ENCODE measurements around the gene MTCH1. TPM values are rescaled to one million over a fixed set of nuclear protein-coding genes. Genes with fewer than 3 reads are reported as not detected.

The MTCH1 gene
- total RNA-seq, 1 experiment from 2014 or later, result 161 TPM

DNA sequence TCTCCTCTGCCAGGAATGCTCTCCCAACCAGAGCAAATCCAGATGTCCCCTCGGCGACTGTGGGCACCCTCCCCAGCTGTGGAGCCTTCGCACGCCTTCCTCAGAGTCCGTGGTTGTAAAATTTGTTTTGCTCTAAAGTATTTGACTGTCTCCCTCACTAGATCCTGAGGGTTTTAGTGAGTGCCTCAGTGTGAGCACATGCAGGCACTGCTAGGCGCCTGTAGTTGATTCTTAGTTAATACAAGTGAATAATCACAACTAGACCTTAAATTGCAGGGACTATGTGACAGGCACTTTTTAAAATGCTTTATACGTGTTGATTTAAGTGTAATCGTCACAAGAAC is 680 bp upstream of the MTCH1 start:
- no peaks in the 10 kb centered on the region; a peak in 1 of 4 replicates for H3K36me3 ChIP-seq (ENCODE audit: control insufficient read depth in 1 of 2, insufficient read depth in 2 of 2, low read length in 2 of 2)
- peaks cover 11% of the 10 kb centered on the region; the same call in 1 of the 2 replicates for H4K20me1 ChIP-seq (ENCODE audit: insufficient read depth)
- H3K27me3 ChIP-seq (ENCODE audit: insufficient read depth, low read length), result no peaks in the 10 kb centered on the region
- CTCF ChIA-PET, result interaction anchor here (1.5 kb wide), 1 partner anchor 31 kb away, joined by 7 read pairs; no protein-coding TSS in a partner anchor
- H3K4me3 ChIP-seq (replicated peaks in 1 of 2; ENCODE audit: low read depth in 1 of 2, low read length in 2 of 2), result peak overlapping the region; percentile 98
- POLR2A ChIA-PET, result interaction anchor here (1.1 kb wide), 1 partner anchor 20 kb away, joined by 3 read pairs; no protein-coding TSS in a partner anchor
- H3K4me2 ChIP-seq (ENCODE audit: low read length), result peak overlapping the region; percentile 97
- no peak for DNase-seq (ENCODE audit: low read depth, low spot score)
- no TSS peak for BruUV-seq (replicated peaks)
- H3K9me3 ChIP-seq (ENCODE audit: control insufficient read depth in 1 of 2, insufficient read depth in 1 of 2, low read depth in 1 of 2, low read length in 2 of 2), result no peaks in the 10 kb centered on the region
- no peak for ATAC-seq
- peaks cover 7 to 28% of the 10 kb centered on the region in 2 experiments; a peak in 3 of 4 replicates for H3K4me1 ChIP-seq (ENCODE audit: control insufficient read depth in 1 of 2, insufficient read depth in 2 of 2, low read length in 2 of 2)
- RAD21 ChIA-PET (ENCODE audit: low non-redundant PET in 1 of 2, low total read pairs in 2 of 2, uncharacterized antibody in 2 of 2, unreplicated experiment in 2 of 2), result interaction anchor here in 1 of 2 experiments (1.3 kb wide), 1 partner anchor 32 kb away, joined by 4 read pairs; no protein-coding TSS in a partner anchor
- H2AFZ ChIP-seq (ENCODE audit: low read depth, low read length, poor library complexity, severe bottlenecking), result no peak overlapping the region
- H3K9ac ChIP-seq (ENCODE audit: low read length), result peak overlapping the region; percentile 99
- H3K27ac ChIP-seq (ENCODE audit: low read depth, low read length), result peak overlapping the region; percentile 87
- intact Hi-C loops (cut with micrococcal nuclease), result no loop called here
- no peaks in the 10 kb centered on the region for H3K9me2 ChIP-seq (ENCODE audit: insufficient read depth)
- TF ChIP-seq ZFX (IDR thresholded peaks at IDR 0.05), result no peak
- no peak for TF ChIP-seq EGR1 (IDR thresholded peaks at IDR 0.05; ENCODE audit: low read depth)
- TF ChIP-seq, protein P1, sequence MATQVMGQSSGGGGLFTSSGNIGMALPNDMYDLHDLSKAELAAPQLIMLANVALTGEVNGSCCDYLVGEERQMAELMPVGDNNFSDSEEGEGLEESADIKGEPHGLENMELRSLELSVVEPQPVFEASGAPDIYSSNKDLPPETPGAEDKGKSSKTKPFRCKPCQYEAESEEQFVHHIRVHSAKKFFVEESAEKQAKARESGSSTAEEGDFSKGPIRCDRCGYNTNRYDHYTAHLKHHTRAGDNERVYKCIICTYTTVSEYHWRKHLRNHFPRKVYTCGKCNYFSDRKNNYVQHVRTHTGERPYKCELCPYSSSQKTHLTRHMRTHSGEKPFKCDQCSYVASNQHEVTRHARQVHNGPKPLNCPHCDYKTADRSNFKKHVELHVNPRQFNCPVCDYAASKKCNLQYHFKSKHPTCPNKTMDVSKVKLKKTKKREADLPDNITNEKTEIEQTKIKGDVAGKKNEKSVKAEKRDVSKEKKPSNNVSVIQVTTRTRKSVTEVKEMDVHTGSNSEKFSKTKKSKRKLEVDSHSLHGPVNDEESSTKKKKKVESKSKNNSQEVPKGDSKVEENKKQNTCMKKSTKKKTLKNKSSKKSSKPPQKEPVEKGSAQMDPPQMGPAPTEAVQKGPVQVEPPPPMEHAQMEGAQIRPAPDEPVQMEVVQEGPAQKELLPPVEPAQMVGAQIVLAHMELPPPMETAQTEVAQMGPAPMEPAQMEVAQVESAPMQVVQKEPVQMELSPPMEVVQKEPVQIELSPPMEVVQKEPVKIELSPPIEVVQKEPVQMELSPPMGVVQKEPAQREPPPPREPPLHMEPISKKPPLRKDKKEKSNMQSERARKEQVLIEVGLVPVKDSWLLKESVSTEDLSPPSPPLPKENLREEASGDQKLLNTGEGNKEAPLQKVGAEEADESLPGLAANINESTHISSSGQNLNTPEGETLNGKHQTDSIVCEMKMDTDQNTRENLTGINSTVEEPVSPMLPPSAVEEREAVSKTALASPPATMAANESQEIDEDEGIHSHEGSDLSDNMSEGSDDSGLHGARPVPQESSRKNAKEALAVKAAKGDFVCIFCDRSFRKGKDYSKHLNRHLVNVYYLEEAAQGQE (IDR thresholded peaks at IDR 0.05; ENCODE audit: low read depth), result no peak
- no peak for TF ChIP-seq SP1 (IDR thresholded peaks at IDR 0.05; ENCODE audit: low read depth)
- TF ChIP-seq ELF1 (IDR thresholded peaks at IDR 0.05; ENCODE audit: borderline replicate concordance, low read depth), result no peak
- TF ChIP-seq, protein P2, sequence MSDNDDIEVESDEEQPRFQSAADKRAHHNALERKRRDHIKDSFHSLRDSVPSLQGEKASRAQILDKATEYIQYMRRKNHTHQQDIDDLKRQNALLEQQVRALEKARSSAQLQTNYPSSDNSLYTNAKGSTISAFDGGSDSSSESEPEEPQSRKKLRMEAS (IDR thresholded peaks at IDR 0.05), result no peak; the same call in 1 of the 2 replicates
- TF ChIP-seq ATF3 (IDR thresholded peaks at IDR 0.05), result no peak
- TF ChIP-seq, protein P3, sequence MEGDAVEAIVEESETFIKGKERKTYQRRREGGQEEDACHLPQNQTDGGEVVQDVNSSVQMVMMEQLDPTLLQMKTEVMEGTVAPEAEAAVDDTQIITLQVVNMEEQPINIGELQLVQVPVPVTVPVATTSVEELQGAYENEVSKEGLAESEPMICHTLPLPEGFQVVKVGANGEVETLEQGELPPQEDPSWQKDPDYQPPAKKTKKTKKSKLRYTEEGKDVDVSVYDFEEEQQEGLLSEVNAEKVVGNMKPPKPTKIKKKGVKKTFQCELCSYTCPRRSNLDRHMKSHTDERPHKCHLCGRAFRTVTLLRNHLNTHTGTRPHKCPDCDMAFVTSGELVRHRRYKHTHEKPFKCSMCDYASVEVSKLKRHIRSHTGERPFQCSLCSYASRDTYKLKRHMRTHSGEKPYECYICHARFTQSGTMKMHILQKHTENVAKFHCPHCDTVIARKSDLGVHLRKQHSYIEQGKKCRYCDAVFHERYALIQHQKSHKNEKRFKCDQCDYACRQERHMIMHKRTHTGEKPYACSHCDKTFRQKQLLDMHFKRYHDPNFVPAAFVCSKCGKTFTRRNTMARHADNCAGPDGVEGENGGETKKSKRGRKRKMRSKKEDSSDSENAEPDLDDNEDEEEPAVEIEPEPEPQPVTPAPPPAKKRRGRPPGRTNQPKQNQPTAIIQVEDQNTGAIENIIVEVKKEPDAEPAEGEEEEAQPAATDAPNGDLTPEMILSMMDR (IDR thresholded peaks at IDR 0.05 in 2 of 3, conservative IDR thresholded peaks at IDR 0.05 in 1 of 3; ENCODE audit: borderline replicate concordance in 1 of 3, insufficient read depth in 1 of 3, low read depth in 2 of 3, low read length in 2 of 3), result no peak
- no peak for TF ChIP-seq EZH2 (IDR thresholded peaks at IDR 0.05)
- TF ChIP-seq YY1 (IDR thresholded peaks at IDR 0.05; ENCODE audit: extremely low read depth, insufficient replicate concordance, low read depth, low read length), result no peak
- no peak for TF ChIP-seq SIN3A (IDR thresholded peaks at IDR 0.05; ENCODE audit: low read depth)
- no peak for TF ChIP-seq RAD21 (IDR thresholded peaks at IDR 0.05; ENCODE audit: low read depth)
- no peak for TF ChIP-seq FOSL1 (IDR thresholded peaks at IDR 0.05; ENCODE audit: low read depth)
- TF ChIP-seq TCF7L2 (IDR thresholded peaks at IDR 0.05; ENCODE audit: borderline replicate concordance, extremely low read depth, insufficient read depth, insufficient read length), result no peak
- no peak for TF ChIP-seq EZH2phosphoT487 (IDR thresholded peaks at IDR 0.05; ENCODE audit: borderline replicate concordance)
- H3K79me2 ChIP-seq (ENCODE audit: insufficient read depth, low read length), result peaks cover 43% of the 10 kb centered on the region

Data from HCT116 (cell line).